Cardiac fibroblast (primary cell): ENCODE results near the gene NFU1.
"Not testable (repeated sequence)": the region's sequence is repeated elsewhere in the genome, so short reads cannot be mapped to it uniquely, and the experiment has no call there.

ENCODE experiments used
- DNase-seq, 2 donors: peaks; one replicate each; pipeline versions ENCODE4 v3.0.0 to v3.0.0-alpha.2; 2010; ENCODE audit warnings: low read depth in 2 of 2
- H3K4me3 ChIP-seq, 2 donors: replicated peaks in 1 of 2; 1 replicate in 1 of 2; 2 replicates in 1 of 2; pipeline ENCODE4 v1.5.1; 2011; ENCODE audit warnings: low read depth in 2 of 2, low read length in 2 of 2, mild to moderate bottlenecking in 2 of 2, moderate library complexity in 1 of 2
- TF ChIP-seq, protein P1 (sequence below): IDR thresholded peaks from one replicate; pipeline ENCODE4 v1.5.1; 2011; ENCODE audit warnings: low read depth, mild to moderate bottlenecking, low read length, inconsistent platforms

NFU1 gene

DNA sequence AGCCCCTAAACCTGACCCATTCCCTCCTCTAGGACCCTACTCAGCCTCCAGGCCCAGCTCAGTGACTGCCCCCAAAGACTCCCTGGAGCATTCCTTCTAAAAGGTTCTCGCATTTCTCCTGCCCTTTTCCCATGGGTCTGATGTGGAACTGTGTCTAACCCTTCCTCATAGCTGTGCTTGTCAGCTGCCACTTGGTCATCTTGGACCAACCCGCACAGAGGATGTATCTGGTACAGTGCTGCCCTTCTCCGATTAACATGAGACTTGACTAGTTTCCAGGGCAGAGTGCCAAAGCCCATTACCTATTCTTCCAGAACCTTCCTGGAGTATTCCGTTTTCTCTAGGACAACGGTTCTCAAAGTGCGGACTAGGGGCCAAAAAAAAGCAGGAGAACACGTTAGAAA lies 518 bp upstream of the NFU1 start:
- DNase-seq = no peak
- TF ChIP-seq, protein P1, sequence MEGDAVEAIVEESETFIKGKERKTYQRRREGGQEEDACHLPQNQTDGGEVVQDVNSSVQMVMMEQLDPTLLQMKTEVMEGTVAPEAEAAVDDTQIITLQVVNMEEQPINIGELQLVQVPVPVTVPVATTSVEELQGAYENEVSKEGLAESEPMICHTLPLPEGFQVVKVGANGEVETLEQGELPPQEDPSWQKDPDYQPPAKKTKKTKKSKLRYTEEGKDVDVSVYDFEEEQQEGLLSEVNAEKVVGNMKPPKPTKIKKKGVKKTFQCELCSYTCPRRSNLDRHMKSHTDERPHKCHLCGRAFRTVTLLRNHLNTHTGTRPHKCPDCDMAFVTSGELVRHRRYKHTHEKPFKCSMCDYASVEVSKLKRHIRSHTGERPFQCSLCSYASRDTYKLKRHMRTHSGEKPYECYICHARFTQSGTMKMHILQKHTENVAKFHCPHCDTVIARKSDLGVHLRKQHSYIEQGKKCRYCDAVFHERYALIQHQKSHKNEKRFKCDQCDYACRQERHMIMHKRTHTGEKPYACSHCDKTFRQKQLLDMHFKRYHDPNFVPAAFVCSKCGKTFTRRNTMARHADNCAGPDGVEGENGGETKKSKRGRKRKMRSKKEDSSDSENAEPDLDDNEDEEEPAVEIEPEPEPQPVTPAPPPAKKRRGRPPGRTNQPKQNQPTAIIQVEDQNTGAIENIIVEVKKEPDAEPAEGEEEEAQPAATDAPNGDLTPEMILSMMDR = no peak
- peak overlapping the region; percentile 82 to 87 for H3K4me3 ChIP-seq

DNA sequence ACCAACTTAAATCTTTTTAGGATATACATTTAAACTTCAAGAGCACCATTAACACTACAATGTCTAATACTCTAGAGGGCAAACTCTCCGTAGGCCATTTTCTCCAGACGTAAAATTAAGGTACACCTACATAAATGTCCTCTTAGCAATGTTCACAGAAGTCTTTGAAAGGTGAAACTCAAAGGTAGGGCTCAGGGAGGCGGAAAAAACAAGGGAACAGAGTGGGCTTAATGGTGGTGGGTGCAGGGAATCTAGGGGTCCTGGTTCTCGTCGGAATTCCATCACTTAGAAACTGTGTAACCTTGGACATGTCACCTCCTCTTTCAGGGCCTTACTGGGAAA lies 668 bp downstream of the NFU1 start:
- peak in 1 of 2 donors; percentile 18 for DNase-seq
- H3K4me3 ChIP-seq = peak overlapping the region; percentile 82 to 87

DNA sequence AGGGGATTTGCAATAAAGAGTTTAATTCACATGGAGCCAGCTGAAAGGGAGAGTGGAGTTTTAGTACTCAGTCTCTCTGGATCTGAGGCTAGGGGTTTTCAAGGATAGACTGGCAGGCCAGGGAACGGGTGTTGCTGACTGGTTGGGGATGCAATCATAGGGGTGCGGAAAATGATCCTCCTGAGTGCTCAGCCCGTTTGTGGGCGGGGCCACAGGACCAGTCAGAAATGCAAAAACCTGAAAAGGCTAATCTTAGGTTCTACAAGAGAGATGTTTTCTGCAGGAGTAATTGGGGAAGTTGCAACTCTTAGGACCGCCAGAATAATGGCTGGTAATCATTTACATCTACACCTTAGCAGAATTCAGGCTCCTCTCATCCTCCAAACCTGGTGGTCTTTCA lies 2.5 kb downstream of the NFU1 start:
- no peak for DNase-seq
- H3K4me3 ChIP-seq = no peak overlapping the region
- TF ChIP-seq, protein P1 = no peak

More for the DNA sequence above, 668 bp downstream of the NFU1 start:
- TF ChIP-seq, protein P1 = no peak

DNA sequence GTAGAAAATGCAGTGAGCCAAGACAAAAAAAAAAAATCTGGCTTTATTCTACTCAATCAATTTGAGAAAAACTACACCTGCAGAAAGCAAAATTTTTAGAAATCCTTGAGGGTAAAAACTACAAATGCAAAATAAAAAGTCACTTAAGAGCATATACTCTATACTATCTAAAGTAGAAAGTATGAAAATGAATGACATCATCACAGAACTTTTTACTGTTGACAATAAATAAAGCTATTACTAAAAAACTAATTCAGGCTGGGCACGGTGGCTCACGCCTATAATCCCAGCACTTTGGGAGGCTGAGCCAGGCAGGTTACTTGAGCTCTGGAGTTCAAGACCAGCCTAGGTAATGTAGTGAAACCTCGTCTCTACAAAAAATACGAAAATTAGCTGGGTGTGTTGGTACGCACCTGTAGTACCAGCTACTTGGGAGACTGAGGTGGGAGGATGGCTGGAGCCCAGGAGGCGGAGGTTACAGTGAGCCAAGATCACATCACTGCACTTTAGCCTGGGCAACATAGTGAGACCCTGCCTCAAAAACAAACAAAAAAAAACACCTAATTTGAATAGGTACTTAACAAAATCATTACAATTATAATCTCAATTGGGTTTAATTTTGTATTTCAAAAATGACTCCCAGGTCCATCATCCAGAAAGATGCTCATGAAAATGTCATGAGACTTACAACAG lies 7.6 kb downstream of the NFU1 start:
- TF ChIP-seq, protein P1 = no peak
- no peak overlapping the region for H3K4me3 ChIP-seq
- DNase-seq = no peak

DNA sequence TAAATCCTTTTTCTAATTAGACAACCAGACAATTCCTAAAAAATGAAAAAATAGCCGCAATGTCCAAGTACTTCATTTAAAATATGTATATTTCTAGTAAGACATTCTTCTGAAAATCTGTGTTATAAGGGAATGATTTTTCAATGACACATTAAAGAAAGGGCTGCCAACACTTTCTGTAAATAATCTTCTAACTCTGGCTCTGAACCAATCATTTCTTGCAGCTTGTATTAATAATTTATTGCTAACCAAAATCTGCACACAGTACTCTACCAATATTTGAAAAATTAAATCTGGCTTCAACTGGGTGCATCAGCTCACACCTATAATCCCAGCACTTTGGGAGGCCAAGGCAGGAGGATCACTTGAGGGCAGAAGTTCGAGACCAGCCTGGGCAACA lies 8.3 kb downstream of the NFU1 start:
- TF ChIP-seq, protein P1 = no peak
- H3K4me3 ChIP-seq = no peak overlapping the region
- no peak for DNase-seq

DNA sequence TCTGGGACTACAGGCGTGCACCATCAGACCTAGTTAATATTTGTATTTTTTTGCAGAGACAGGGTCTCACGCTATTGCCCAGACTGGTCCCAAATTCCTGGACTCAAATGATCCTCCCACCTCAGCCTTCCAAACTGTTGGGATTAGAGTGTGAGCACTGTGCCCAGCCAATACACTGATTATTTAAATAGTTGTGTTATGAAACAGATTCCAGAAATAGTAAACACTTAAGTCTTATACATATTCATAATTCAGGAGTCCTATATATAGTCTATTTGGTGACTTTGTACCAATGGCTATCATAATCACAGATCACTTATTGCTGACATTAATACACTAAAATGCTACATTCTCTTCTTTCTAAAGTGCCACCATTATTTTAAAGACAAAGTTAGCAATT lies 12.8 kb downstream of the NFU1 start:
- no peak overlapping the region for H3K4me3 ChIP-seq
- no peak for DNase-seq
- TF ChIP-seq, protein P1 = no peak

DNA sequence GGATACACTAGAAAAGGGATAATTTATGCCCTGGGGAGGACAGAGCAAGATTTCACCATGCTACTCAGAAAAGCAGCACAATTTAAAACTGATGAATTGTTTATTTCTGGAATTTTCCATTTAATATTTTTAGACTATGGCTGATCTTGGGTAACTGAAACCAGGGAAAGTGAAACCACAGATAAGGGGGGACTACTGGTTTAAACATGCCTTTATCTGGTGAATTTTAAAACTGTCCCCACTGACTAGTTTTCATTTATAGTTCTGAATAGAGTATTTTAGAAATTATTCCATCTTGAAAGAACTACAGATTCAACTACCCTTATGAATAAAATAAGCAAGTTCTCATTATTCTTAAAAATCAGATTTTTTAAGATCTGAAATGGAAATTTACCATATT lies 15.0 kb downstream of the NFU1 start:
- H3K4me3 ChIP-seq = no peak overlapping the region
- TF ChIP-seq, protein P1 = no peak
- no peak for DNase-seq

DNA sequence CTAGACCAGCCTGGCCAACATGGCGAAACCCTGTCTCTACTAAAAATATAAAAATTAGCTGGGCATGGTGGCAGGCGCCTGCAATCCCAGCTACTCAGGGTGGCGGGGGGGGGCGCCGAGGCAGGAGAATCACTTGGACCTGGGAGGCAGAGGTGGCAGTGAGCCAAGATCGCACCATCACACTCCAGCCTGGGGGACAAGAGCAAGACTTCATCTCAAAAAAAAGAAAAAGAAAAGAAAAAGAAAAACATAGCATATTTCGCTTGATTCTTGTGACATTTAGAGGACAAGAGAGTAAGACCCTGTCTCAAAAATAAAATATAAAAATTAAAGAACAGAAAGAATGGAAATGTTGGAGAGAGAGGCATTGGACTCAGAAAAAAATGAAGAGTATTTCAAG lies 18.1 kb downstream of the NFU1 start:
- not testable (repeated sequence) for H3K4me3 ChIP-seq, DNase-seq
